Uterus (tissue), 4 donors: ENCODE results near the gene LRSAM1. TPM values are rescaled to one million over a fixed set of nuclear protein-coding genes. Genes with fewer than 3 reads are reported as not detected.

Experiments used
- DNase-seq, 2 donors: peaks; one replicate each; pipeline ENCODE4 v3.0.0-alpha.2; 2019 to 2020
- H3K27ac ChIP-seq, 2 donors: fragments of 200-600 bp; sonication (generic); 1 replicate in 1 of 2; 2 replicates in 1 of 2; pipeline ENCODE4 v1.5.1; 2016 to 2018
- H3K27me3 ChIP-seq, 2 donors: fragments of 200-600 bp; sonication (generic); one replicate each; pipeline ENCODE4 v1.5.1; 2018 to 2019; ENCODE audit warnings: control low read depth in 1 of 2
- H3K36me3 ChIP-seq, 2 donors: fragments of 200-600 bp; sonication (generic); one replicate each; pipeline ENCODE4 v1.5.1; 2019; ENCODE audit warnings: control low read depth in 1 of 2
- H3K4me1 ChIP-seq, 2 donors: fragments of 200-600 bp; sonication (generic); one replicate each; pipeline ENCODE4 v1.5.1; 2018 to 2019; ENCODE audit warnings: control low read depth in 1 of 2
- H3K4me3 ChIP-seq, 2 donors: fragments of 200-600 bp; sonication (generic); 1 replicate in 1 of 2; 2 replicates in 1 of 2; pipeline ENCODE4 v1.5.1; 2018 to 2019; ENCODE audit warnings: mild to moderate bottlenecking in 1 of 2
- H3K9me3 ChIP-seq, 2 donors: fragments of 200-600 bp; sonication (generic); one replicate each; pipeline ENCODE4 v1.5.1; 2019; ENCODE audit warnings: control low read depth in 1 of 2
- POLR2A ChIP-seq, 2 donors: fragments of 450-650 bp; IDR thresholded peaks; one replicate each; pipeline ENCODE4 v1.6.1; 2016; ENCODE audit warnings: antibody characterized with exemption in 2 of 2, mild to moderate bottlenecking in 1 of 2, moderate library complexity in 1 of 2
- intact Hi-C: fragments of 100-400 bp; cut with DNase I; formaldehyde crosslinking; loops from one replicate; pipeline ENCODE4 v1.15.1; 2023; ENCODE audit warnings: low total_unique reads
- total RNA-seq, 4 donors: library from RNA; depleted of rRNA in 3 of 4; stranded (reverse); fragments of >200 nt in 3 of 4; gene quantifications; one replicate each; pipeline versions ENCODE4 v1.1.0 to v1.2.4, GENCODE V29; 2014 to 2023
- TF ChIP-seq, protein P1 (sequence below), 4 experiments: fragments of 200-600 bp in 2 of 4; fragments of 450-650 bp in 2 of 4; sonication (generic) in 2 of 4; IDR thresholded peaks; one replicate each; pipeline ENCODE4 v1.5.1; 2016 to 2019; ENCODE audit warnings: antibody characterized with exemption in 4 of 4, mild to moderate bottlenecking in 2 of 4, moderate library complexity in 1 of 4
- donor health status: DM: yes; HTN: yes; CAD: no.

Gene LRSAM1
- total RNA-seq, 4 donors from 2014 or later: 6.5 to 25.9 (median 11.3) TPM

DNA sequence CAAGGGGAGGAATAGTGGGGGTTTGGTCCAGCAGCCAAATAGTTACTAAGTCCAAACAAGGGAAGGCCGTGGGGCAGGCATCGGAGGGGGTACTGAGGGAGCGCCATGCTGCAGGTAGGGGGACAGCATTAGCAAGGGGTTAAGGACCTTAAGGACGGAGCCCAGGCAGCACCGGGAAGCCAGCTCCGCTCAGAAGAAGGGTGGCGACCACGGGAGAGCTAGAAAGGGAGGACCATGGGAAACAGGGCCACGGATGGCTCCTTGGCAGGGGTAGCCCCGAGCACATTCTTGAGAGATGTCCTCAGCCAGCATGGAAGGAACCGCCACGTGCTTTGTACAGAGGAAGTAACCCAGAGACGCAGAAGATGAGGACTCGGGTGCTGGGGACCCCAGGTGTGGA is 84.5 kb downstream of the LRSAM1 start:
- Histone ChIP-seq H3K27me3 (no peaks in the 10 kb centered on the region), H3K4me1 (peaks cover 3 to 38% of the 10 kb centered on the region in 2 donors), H3K4me3 (no peak overlapping the region), H3K27ac (peak overlapping the region; percentile 71 to 84), H3K36me3 (no peaks in the 10 kb centered on the region), H3K9me3 (no peaks in the 10 kb centered on the region)
- no peak for TF ChIP-seq POLR2A (IDR thresholded peaks at IDR 0.05)
- TF ChIP-seq, protein P1, sequence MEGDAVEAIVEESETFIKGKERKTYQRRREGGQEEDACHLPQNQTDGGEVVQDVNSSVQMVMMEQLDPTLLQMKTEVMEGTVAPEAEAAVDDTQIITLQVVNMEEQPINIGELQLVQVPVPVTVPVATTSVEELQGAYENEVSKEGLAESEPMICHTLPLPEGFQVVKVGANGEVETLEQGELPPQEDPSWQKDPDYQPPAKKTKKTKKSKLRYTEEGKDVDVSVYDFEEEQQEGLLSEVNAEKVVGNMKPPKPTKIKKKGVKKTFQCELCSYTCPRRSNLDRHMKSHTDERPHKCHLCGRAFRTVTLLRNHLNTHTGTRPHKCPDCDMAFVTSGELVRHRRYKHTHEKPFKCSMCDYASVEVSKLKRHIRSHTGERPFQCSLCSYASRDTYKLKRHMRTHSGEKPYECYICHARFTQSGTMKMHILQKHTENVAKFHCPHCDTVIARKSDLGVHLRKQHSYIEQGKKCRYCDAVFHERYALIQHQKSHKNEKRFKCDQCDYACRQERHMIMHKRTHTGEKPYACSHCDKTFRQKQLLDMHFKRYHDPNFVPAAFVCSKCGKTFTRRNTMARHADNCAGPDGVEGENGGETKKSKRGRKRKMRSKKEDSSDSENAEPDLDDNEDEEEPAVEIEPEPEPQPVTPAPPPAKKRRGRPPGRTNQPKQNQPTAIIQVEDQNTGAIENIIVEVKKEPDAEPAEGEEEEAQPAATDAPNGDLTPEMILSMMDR (IDR thresholded peaks at IDR 0.05): no peak
- DNase-seq: peak; percentile 56 to 64
- intact Hi-C loops: no loop called here

DNA sequence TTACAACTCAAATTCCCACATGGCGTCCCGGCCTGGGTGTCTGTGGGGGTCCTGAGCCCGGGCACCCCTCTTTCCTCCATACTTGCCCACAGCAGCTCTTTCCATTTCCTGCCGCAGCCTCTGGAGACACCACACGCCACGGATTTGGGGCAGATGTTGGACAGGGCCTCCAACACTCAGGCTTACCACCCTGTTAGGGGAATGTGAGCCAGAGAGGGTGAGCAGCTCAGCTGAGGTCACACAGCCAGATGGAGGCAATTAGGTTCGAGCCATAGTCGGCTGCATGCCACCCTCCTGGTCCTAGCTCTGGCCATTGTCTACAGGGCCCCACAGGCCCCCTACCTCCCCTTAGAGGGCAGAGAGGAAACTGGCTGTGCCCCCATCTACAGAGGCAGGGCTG is 85.2 kb downstream of the LRSAM1 start:
- TF ChIP-seq, protein P1 (IDR thresholded peaks at IDR 0.05): no peak
- no peak for TF ChIP-seq POLR2A (IDR thresholded peaks at IDR 0.05)
- peaks cover 3 to 38% of the 10 kb centered on the region in 2 donors for H3K4me1 ChIP-seq
- H3K27me3 ChIP-seq: no peaks in the 10 kb centered on the region
- peak overlapping the region; percentile 71 to 84 for H3K27ac ChIP-seq
- intact Hi-C loops: no loop called here
- H3K9me3 ChIP-seq: no peaks in the 10 kb centered on the region
- no peaks in the 10 kb centered on the region for H3K36me3 ChIP-seq
- no peak for DNase-seq
- no peak overlapping the region for H3K4me3 ChIP-seq

DNA sequence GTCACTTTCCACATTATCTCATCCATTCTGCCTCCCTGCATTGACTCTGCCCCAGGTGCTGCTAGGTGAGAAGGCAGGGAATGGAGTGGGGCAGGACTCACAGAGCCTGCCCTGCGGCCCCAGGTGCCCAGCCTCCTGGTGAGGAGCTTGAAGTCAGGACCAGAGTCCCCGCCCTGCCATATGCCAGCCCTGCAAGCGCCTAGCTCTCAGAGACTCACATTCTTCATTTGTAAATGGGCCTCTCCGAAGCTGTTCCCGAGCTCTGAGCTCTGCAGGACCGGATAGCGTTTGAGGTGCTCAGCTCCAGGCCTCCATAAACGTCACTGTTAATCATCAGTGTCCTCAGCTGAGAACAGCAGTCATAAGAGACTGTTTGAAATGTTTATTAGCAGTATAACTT is 85.7 kb downstream of the LRSAM1 start:
- Histone ChIP-seq H3K4me3 (no peak overlapping the region), H3K27ac (peak overlapping the region; percentile 71 to 84), H3K36me3 (no peaks in the 10 kb centered on the region), H3K9me3 (no peaks in the 10 kb centered on the region), H3K4me1 (peaks cover 3 to 38% of the 10 kb centered on the region in 2 donors), H3K27me3 (no peaks in the 10 kb centered on the region)
- no peak for DNase-seq
- TF ChIP-seq, protein P1 (IDR thresholded peaks at IDR 0.05): no peak
- TF ChIP-seq POLR2A (IDR thresholded peaks at IDR 0.05): no peak
- intact Hi-C loops: no loop called here

DNA sequence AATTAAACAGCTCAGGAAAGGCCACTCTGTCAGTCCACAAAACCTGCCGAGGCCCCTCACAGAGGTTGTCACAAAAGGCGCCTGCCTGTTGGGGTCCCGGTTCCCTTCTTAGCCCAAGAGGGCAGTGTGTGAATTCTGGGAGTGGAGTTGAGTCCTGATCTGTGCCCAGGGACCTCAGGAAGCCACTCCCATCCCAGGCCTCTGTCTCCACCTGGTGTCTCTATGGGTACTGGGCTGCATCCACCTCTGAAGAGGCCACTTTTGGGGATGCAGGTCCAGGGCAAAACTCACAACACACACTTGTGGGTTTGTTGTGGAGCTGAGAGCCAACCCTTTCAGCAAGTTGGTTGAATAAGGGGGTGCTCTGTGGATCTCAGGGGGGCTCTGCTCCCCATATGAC is 86.5 kb downstream of the LRSAM1 start:
- Histone ChIP-seq H3K36me3 (no peaks in the 10 kb centered on the region), H3K27ac (peak overlapping the region; percentile 71 to 84), H3K9me3 (no peaks in the 10 kb centered on the region), H3K4me3 (no peak overlapping the region), H3K27me3 (no peaks in the 10 kb centered on the region), H3K4me1 (peaks cover 3 to 43% of the 10 kb centered on the region in 2 donors)
- DNase-seq: no peak
- intact Hi-C loops: no loop called here
- TF ChIP-seq, protein P1 (IDR thresholded peaks at IDR 0.05): peak in 1 of 4 experiments; percentile 11
- no peak for TF ChIP-seq POLR2A (IDR thresholded peaks at IDR 0.05)

DNA sequence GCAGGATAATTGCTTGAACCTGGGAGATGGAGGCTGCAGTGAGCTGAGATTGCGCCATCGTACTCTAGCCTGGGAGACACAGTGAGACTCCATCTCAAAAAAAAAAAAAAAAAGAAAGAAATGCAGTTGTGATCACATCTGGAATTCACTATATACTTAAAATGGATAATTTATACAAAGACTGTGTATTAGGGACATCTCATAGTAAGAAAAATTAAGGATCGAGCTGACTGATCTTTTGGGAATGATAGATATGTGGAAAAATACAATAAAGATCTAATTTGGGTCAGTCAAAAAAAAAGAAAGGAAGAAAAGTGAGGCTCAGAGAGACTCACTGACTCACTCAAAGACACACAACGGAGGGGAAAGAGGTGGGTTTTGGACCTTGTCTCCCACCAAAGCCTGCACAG is 87.5 kb downstream of the LRSAM1 start:
- Histone ChIP-seq H3K27ac (peak overlapping the region; percentile 74 to 84), H3K4me1 (peaks cover 3 to 46% of the 10 kb centered on the region in 2 donors), H3K36me3 (no peaks in the 10 kb centered on the region), H3K27me3 (no peaks in the 10 kb centered on the region), H3K4me3 (no peak overlapping the region), H3K9me3 (no peaks in the 10 kb centered on the region)
- intact Hi-C loops: no loop called here
- TF ChIP-seq, protein P1 (IDR thresholded peaks at IDR 0.05): no peak
- no peak for TF ChIP-seq POLR2A (IDR thresholded peaks at IDR 0.05)
- no peak for DNase-seq
